AG08396 (cell line): Measurements from ENCODE around the gene CCL28.

ENCODE experiments used
- DNase-seq: peaks from one replicate; pipeline ENCODE4 v3.0.0; 2012; ENCODE audit warnings: low spot score, mixed read lengths

CCL28 gene

DNA sequence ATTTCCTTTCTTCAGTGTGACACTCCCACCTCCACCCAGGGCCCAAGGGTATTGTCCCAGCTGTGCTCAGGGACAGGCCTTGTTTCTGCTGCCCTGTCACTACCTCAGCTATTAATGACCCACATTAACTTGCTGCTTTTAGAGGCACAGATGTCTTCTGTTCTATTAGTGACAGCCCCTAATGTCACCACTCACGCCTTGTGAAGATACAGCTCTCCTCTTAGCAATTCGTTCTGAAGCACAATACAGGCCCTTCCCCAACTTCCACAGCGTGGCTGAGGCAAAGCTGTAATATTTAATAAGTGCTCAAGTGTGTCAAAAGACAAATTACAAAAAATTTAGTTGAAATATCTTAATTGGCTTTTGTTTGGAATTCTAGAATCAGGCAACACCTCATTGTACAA lies 54.3 kb downstream of the CCL28 start:
- DNase-seq: no peak

DNA sequence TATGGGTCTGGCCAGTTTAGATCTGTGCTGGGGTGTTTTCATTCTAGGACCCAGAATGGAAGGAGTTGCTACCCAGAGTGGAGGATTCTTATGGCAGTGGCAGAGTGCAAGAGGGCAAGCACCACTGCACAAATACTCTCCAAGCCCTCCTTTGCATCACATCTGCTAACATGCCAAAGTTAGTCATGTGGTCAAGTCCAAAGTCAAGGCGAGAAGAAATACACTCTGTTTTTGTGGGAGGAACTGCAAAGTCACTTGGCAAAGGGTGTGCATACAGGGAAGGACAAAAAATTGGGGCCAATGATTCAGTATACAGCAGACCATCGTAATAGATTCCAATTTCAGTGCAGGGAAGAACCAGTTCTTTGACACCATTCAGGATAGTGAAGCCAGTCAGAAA lies 55.1 kb downstream of the CCL28 start:
- no peak for DNase-seq

DNA sequence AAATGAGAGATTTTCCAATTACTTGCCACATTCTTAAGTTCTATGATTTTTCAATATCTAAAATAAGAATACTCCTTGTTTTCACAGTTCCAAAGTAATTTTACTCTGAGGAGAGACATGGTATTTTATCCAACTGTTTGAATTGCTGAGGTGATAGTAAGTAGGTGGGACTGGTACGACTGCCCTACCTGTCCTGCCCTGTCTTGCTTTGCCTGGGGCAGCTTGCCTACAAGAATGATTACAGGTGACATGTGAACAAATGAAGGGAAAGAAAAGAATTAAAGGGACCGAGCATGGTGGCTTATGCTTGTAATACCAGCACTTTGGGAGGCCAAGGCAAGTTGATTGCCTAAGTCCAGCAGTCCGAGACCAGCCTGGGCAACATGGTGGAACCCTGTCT lies 57.4 kb downstream of the CCL28 start:
- no peak for DNase-seq

DNA sequence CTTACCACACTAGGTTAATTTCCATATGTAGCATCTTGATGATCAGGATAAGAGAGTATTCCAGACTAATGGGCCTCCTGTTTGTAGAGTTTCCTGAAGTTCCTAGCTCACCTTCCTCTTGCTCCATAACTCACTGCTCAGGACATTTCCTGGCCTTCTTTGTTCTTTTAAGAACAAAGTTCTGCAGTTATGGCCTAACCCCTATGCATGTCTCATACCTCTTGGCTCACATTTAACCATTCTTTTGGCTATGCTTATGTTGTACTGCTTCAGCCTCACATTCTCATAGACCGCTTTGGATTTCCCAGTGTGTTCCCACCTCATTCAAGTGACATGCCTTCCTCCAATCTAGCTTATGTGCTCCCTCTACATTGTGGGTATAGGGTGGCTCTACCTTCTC lies 58.5 kb downstream of the CCL28 start:
- DNase-seq: no peak

DNA sequence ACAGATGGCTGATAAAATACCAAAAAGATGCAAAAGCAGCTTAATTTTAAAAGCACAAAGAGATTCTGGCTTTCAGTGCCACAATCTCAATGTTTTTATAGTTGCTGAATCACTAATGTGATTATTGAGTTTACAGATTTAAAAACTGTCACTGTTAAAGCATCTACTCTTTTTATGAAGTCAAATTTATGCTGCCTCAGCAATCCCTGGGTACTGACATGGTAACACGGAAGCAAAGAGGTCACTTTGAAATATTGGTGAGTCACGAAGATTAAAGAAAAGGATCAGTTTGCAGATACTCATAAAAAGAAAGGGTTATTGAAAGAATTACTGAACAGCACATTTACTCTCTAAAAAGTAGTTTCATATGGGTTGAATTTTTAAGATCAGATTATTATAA lies 59.3 kb downstream of the CCL28 start:
- no peak for DNase-seq

DNA sequence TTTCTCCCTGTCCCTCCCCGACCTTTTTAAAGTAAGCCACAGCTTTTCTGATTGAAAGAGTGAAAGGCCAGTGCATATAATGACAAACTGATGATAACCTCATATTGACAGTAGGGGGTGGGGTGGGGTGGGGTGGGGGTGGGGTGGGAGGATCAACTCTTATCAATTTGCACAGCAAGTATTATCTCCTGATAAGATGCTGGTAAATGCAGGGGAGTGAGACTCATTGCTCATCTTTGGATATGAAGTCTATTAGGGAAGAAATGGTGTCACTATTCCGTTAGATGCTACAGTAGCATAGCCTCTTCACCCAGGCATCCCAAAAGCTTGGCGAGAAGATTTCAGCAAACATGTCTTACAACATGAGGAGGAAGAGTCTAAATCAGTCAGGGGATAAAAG lies 60.1 kb downstream of the CCL28 start:
- DNase-seq: no peak

DNA sequence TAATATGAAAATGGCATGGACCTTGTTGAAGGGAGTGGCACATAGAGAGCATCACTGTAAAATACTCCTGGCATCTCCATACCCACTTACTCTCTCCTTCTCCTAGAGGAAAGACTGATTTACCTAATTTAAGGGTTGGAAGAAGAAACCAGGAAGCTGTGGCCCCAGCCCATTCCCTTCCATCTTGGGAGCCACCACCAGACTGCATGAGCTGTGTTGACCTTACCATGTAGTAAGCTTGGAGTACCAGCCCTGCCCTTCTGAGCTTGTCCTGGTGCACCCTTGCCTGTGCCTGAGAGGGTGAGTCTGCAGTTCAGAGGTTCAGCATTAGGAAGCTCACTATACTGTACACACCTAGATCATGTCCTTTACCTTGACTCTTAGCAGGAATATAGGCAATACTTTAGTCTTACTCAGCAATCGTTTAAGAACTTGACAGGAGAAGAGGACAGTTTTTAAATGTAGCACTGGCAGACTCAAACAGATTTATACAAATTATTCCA lies 63.3 kb downstream of the CCL28 start:
- no peak for DNase-seq

DNA sequence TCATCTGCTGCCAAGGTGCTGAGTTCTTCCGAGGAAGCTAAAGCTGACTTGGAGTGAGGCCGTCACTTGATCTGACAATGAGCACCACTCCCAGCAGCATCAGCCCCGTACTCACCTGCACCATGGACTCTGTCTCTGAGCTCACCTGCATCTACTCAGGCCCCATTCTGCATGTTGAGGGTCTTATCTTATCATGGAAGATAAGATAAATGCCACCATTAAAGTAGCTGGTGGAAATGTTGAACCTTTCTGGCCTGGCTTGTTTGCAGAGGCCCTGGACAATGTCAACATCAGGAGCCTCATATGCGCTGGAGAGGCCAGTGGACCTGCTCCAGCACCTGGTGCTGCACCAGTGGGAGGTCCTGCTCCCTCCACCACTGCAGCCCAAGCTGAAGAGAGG lies 64.0 kb downstream of the CCL28 start:
- DNase-seq: no peak

DNA sequence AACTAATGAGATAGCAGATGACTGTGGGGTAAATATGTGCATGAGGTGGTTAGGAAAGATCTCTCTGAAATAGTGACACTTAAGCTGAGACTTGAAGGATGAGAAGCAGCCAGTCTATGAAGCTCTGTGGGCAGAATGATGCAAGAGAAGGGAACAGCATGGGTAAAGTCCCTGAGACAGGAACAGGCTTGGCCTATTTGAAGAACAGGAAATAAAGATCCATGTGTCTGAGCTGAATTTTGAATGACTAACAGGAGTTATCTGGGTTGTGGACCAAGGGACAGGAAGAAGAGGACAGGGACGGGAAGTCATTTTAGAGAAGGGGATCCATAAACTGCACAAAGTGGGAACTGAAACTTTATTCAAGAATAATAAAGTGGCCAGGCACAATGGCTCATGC lies 73.3 kb downstream of the CCL28 start:
- DNase-seq: no peak

DNA sequence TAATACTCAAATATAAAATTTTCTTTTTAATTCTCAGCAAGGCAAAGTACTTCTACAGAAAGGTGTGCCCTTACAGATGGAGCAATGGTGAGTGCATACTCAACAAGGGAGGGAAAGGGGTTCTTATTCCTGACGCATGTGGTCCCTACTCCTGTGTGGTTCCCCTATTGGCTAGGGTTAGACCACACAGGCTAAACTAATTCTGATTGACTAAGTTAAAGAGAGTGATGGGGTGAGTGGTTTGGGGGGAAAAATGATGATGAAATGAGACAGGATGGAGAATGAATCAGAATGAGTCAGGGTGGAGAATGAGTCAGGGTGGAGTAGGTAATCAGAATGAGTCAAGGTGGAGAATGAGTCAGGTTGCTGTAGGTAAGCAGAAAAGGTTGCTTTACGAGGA lies 76.0 kb downstream of the CCL28 start:
- no peak for DNase-seq

DNA sequence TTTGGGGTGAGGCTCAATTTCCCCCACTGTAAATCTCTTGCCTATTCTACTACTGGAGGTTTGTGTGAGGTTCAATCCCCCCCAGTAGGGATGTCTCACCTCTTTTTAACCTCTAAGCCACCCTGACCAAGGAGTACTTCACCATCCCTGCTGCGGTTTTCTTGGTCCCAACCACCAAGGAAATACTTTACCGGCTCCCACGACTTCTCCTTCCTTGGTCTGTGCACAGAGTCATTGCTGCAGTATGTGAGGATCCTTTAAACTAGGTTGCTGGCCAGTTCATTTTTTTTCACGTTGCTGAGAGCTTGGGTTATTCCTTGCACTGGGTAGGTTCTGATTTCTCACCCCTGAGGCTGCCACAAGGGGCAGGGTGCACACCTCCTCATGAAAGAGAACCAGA lies 76.5 kb downstream of the CCL28 start:
- no peak for DNase-seq

DNA sequence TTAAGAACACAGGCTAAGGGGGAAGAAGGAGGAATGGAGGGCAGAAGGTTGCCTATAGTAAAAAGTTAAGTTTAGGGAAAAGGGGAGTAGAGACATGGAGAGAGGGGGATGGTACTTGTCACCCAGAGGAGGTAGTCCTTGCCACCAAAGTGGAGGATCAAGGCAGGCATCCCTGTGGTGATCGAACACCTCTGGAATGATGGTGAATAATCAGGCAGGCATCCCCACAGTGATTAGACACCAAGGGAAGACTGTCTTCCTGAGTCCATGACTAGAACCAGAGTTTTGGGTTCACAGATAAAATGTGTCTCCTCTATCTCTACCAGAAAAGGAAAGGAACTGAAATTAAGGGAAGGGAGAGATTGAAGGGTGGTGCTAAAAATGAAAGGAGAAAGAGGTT lies 79.8 kb downstream of the CCL28 start:
- DNase-seq: no peak
